Astrocyte of the cerebellum (primary cell): ENCODE measurements around the gene MGAT4D.

Source experiments
- DNase-seq: peaks from one replicate; pipeline ENCODE4 v3.0.0-alpha.2; 2011; ENCODE audit warnings: low read depth
- H3K4me3 ChIP-seq: 2 replicates; pipeline ENCODE4 v1.5.1; 2011; ENCODE audit warnings: mild to moderate bottlenecking, low read depth, low read length, moderate library complexity
- in situ Hi-C: cut with HindIII; loops from 2 replicates; pipeline ENCODE4 v1.10.0; 2017; ENCODE audit warnings: low sequenced_read_pairs
- TF ChIP-seq, protein P1 (sequence below): IDR thresholded peaks from 2 replicates; pipeline ENCODE4 v1.5.1; 2012; ENCODE audit warnings: low read length, low read depth, moderate library complexity, mild to moderate bottlenecking; ENCODE audit errors: missing control alignments

The MGAT4D gene

DNA sequence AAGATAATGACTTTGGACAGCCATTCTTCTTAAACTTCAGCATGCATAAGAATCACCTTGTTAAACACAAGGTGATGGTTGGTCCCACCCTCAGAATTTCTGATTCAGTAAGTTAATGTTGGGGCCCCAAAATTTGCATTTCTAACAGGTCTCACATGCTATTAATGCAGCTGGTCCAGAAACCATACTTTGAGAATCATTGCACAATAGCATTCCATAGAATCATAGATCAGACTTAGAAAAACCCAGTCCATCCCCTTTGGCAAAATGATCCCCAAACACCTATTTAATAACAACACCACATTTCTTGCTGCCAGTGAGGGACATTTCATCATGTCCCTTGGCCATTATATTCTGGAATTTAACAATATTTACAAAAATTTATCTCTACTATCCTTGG lies 6.2 kb upstream of the MGAT4D start:
- H3K4me3 ChIP-seq, result no peak overlapping the region
- TF ChIP-seq, protein P1, sequence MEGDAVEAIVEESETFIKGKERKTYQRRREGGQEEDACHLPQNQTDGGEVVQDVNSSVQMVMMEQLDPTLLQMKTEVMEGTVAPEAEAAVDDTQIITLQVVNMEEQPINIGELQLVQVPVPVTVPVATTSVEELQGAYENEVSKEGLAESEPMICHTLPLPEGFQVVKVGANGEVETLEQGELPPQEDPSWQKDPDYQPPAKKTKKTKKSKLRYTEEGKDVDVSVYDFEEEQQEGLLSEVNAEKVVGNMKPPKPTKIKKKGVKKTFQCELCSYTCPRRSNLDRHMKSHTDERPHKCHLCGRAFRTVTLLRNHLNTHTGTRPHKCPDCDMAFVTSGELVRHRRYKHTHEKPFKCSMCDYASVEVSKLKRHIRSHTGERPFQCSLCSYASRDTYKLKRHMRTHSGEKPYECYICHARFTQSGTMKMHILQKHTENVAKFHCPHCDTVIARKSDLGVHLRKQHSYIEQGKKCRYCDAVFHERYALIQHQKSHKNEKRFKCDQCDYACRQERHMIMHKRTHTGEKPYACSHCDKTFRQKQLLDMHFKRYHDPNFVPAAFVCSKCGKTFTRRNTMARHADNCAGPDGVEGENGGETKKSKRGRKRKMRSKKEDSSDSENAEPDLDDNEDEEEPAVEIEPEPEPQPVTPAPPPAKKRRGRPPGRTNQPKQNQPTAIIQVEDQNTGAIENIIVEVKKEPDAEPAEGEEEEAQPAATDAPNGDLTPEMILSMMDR, result no peak
- in situ Hi-C loops, result no loop called here
- no peak for DNase-seq

DNA sequence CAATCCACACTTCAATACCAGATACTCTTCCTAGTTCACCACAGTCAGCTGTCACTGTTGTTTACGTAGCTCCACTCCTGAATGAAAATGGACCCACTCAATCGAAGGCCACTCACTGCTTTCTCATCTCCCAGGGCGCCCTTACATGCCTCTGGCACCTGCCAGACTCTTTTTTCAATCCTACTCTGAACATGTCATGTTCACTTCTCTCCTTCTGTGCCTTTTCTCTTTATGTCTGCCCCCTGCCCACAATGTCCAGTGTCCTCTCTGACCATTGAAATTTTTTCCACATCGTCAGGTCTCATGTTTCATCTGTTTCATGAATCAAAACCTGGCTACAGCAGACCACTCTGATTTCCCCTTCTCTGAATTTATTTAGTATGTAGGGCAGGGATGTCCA lies 1.3 kb upstream of the MGAT4D start:
- in situ Hi-C loops, result no loop called here
- no peak for DNase-seq
- no peak overlapping the region for H3K4me3 ChIP-seq
- TF ChIP-seq, protein P1, result no peak

DNA sequence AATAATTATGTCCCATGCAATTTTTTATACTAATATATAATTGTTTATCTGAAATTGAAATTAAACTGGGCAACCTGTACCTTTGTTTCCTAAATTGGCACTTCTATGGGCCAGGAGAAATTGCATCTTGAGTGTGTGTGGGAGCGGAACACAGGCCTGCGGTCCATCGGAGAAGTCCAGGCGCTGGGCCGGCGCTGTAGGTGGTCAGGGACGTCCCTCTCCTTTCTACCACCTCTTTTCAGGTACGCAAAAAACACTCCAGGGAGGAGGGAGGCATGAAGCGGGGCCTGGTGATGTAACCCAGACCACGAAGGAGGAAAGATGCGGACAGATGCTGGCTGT lies 717 bp downstream of the MGAT4D start:
- H3K4me3 ChIP-seq, result peak overlapping the region; percentile 26
- DNase-seq, result no peak
- TF ChIP-seq, protein P1, result no peak
- in situ Hi-C loops, result no loop called here

DNA sequence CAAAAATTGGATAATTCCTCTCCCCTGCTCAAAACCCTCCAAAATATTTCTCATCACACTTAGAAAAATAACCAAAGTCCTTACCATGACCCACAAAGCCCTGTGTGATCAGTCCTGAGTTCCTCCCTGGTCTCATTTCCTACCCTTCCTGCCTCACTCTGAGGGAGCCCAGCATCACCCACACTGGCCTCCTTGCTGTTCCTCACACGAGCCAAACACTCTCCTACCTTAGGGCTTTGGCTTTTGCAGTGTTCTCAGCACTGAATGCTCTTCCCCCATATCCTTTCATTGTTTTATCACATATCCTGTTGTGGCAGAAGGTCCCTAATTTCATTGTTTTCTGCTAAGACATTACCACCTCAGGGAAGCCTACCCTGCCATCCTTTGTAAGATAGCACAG lies 12.2 kb downstream of the MGAT4D start:
- in situ Hi-C loops, result loop anchor here (5.0 kb wide), 1 partner anchor 34 kb away; no protein-coding TSS in a partner anchor
- no peak overlapping the region for H3K4me3 ChIP-seq
- TF ChIP-seq, protein P1, result no peak
- no peak for DNase-seq

DNA sequence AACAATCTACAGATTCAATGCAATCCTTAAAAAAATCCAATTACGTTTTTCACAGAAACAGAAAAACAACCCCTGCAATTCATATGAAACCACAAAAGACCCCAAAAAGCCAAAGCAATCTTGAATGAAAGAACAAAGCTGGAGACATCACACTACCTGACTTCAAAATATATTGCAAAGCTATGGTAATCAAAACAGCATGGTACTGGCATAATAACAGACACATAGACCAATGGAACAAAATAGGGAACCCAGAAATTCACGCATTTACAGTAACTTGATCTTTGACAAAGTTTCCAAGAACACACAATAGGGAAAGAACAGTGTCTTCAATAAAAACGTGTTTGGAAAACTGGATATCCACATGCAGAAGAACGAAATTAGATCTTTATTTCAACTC lies 14.6 kb downstream of the MGAT4D start:
- in situ Hi-C loops, result no loop called here
- TF ChIP-seq, protein P1, result no peak
- no peak for DNase-seq
- H3K4me3 ChIP-seq, result no peak overlapping the region

DNA sequence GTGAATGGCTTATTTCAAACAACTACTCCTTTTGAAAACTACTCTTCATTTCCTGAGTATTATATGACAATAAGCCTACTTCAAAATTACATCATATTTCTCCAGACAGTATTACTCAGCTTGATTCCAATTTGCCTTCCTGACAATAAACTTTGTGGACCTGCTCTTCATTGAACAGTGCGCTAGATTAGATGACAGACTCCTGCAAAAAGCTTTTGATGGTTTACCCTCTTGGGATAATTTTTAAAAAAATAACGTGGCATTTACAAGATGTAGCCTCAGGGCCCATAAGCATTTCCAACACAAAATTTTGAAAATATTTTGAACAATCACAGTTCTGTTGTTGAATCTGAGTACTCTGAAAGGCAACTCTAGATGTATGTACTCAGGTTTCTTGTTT lies 25.9 kb downstream of the MGAT4D start:
- no peak for DNase-seq
- in situ Hi-C loops, result no loop called here
- TF ChIP-seq, protein P1, result no peak
- no peak overlapping the region for H3K4me3 ChIP-seq
